ENCODE measurements around the gene ARHGAP6. TPM values are rescaled to one million over a fixed set of nuclear protein-coding genes. Genes with fewer than 3 reads are reported as not detected.

Gene ARHGAP6
- total RNA-seq, 1 experiment from 2014 or later: 0.10 TPM

DNA sequence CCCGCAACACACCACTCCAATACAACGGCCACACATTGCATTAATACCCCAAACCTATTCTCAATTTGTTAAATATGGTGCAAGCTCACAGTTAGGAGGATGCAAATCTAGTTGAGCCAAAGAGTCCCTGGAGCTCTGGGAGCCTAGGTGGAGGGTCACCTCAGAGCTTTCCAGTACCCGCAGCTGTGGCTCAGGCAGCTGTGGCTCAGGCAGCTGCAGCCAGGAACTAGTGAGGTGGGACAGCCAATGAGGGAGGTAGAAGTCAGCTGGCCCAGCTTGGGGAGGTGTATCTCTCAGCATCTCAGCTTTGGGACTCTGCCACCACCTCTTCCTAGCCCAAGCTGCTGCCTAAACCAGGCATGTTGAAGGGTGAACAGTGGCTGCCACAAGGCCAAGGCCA lies 36.7 kb upstream of the ARHGAP6 start:
- H4K20me1 ChIP-seq (ENCODE audit: insufficient read depth): no peaks in the 10 kb centered on the region
- no peak overlapping the region for H3K27ac ChIP-seq (ENCODE audit: low read depth, low read length)
- H2AFZ ChIP-seq (ENCODE audit: low read depth, low read length, poor library complexity, severe bottlenecking): no peak overlapping the region
- H3K9me2 ChIP-seq (ENCODE audit: insufficient read depth): no peaks in the 10 kb centered on the region
- intact Hi-C loops (cut with micrococcal nuclease): no loop called here
- no peaks in the 10 kb centered on the region for H3K79me2 ChIP-seq (ENCODE audit: insufficient read depth, low read length)
- DNase-seq (ENCODE audit: low read depth, low spot score) (no peak), ATAC-seq (no peak)
- H3K4me3 ChIP-seq (replicated peaks in 1 of 2; ENCODE audit: low read depth in 1 of 2, low read length in 2 of 2): no peak overlapping the region
- H3K9me3 ChIP-seq (ENCODE audit: control insufficient read depth in 1 of 2, insufficient read depth in 1 of 2, low read depth in 1 of 2, low read length in 2 of 2): no peaks in the 10 kb centered on the region
- POLR2A ChIA-PET: no interaction called here
- H3K9ac ChIP-seq (ENCODE audit: low read length): no peak overlapping the region
- no peaks in the 10 kb centered on the region for H3K36me3 ChIP-seq (ENCODE audit: control insufficient read depth in 1 of 2, insufficient read depth in 2 of 2, low read length in 2 of 2)
- no peaks in the 10 kb centered on the region for H3K4me1 ChIP-seq (ENCODE audit: control insufficient read depth in 1 of 2, insufficient read depth in 2 of 2, low read length in 2 of 2)
- H3K27me3 ChIP-seq (ENCODE audit: insufficient read depth, low read length): no peaks in the 10 kb centered on the region
- TF ChIP-seq CEBPB (IDR thresholded peaks at IDR 0.05; ENCODE audit: low read depth) (no peak), YY1 (IDR thresholded peaks at IDR 0.05; ENCODE audit: extremely low read depth, insufficient replicate concordance, low read depth, low read length) (no peak)
- TF ChIP-seq, protein P1, sequence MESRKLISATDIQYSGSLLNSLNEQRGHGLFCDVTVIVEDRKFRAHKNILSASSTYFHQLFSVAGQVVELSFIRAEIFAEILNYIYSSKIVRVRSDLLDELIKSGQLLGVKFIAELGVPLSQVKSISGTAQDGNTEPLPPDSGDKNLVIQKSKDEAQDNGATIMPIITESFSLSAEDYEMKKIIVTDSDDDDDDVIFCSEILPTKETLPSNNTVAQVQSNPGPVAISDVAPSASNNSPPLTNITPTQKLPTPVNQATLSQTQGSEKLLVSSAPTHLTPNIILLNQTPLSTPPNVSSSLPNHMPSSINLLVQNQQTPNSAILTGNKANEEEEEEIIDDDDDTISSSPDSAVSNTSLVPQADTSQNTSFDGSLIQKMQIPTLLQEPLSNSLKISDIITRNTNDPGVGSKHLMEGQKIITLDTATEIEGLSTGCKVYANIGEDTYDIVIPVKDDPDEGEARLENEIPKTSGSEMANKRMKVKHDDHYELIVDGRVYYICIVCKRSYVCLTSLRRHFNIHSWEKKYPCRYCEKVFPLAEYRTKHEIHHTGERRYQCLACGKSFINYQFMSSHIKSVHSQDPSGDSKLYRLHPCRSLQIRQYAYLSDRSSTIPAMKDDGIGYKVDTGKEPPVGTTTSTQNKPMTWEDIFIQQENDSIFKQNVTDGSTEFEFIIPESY (IDR thresholded peaks at IDR 0.05; ENCODE audit: extremely low read depth, insufficient replicate concordance, low read length): no peak
- BruUV-seq (replicated peaks): no TSS peak
- RAD21 ChIA-PET (ENCODE audit: low non-redundant PET in 1 of 2, low total read pairs in 2 of 2, uncharacterized antibody in 2 of 2, unreplicated experiment in 2 of 2): no interaction called here
- no peak overlapping the region for H3K4me2 ChIP-seq (ENCODE audit: low read length)
- CTCF ChIA-PET: no interaction called here

- intact Hi-C loops (cut with micrococcal nuclease): no loop called here
- H4K20me1 ChIP-seq (ENCODE audit: insufficient read depth): no peaks in the 10 kb centered on the region
- POLR2A ChIA-PET: no interaction called here
- no peaks in the 10 kb centered on the region for H3K27me3 ChIP-seq (ENCODE audit: insufficient read depth, low read length)
- H3K4me3 ChIP-seq (replicated peaks in 1 of 2; ENCODE audit: low read depth in 1 of 2, low read length in 2 of 2): no peak overlapping the region
- H3K4me1 ChIP-seq (ENCODE audit: control insufficient read depth in 1 of 2, insufficient read depth in 2 of 2, low read length in 2 of 2): no peaks in the 10 kb centered on the region
- H2AFZ ChIP-seq (ENCODE audit: low read depth, low read length, poor library complexity, severe bottlenecking): no peak overlapping the region
- no peak for ATAC-seq
- no peaks in the 10 kb centered on the region for H3K9me2 ChIP-seq (ENCODE audit: insufficient read depth)
- H3K79me2 ChIP-seq (ENCODE audit: insufficient read depth, low read length): no peaks in the 10 kb centered on the region
- H3K27ac ChIP-seq (ENCODE audit: low read depth, low read length): no peak overlapping the region
- RAD21 ChIA-PET (ENCODE audit: low non-redundant PET in 1 of 2, low total read pairs in 2 of 2, uncharacterized antibody in 2 of 2, unreplicated experiment in 2 of 2): no interaction called here
- no peak overlapping the region for H3K4me2 ChIP-seq (ENCODE audit: low read length)
- no peak overlapping the region for H3K9ac ChIP-seq (ENCODE audit: low read length)
- DNase-seq (ENCODE audit: low read depth, low spot score): no peak
- no peaks in the 10 kb centered on the region for H3K9me3 ChIP-seq (ENCODE audit: control insufficient read depth in 1 of 2, insufficient read depth in 1 of 2, low read depth in 1 of 2, low read length in 2 of 2)
- CTCF ChIA-PET: no interaction called here
- no peaks in the 10 kb centered on the region; a peak in 1 of 4 replicates for H3K36me3 ChIP-seq (ENCODE audit: control insufficient read depth in 1 of 2, insufficient read depth in 2 of 2, low read length in 2 of 2)
- BruUV-seq (replicated peaks): no TSS peak
- no peak for TF ChIP-seq YY1 (IDR thresholded peaks at IDR 0.05; ENCODE audit: extremely low read depth, insufficient replicate concordance, low read depth, low read length)
- TF ChIP-seq ATF3 (IDR thresholded peaks at IDR 0.05): no peak
- no peak for TF ChIP-seq CBX3 (IDR thresholded peaks at IDR 0.05; ENCODE audit: low read depth)
- TF ChIP-seq POLR2A (IDR thresholded peaks at IDR 0.05; ENCODE audit: borderline replicate concordance, extremely low read depth, insufficient read depth, insufficient read length): no peak
- TF ChIP-seq POLR2AphosphoS5 (IDR thresholded peaks at IDR 0.05; ENCODE audit: low read depth, low read length): no peak
- TF ChIP-seq, protein P1 (IDR thresholded peaks at IDR 0.05; ENCODE audit: extremely low read depth, insufficient replicate concordance, low read length): no peak
- TF ChIP-seq EZH2 (IDR thresholded peaks at IDR 0.05): no peak
- no peak for TF ChIP-seq SIN3A (IDR thresholded peaks at IDR 0.05; ENCODE audit: low read depth)
- no peak for TF ChIP-seq EGR1 (IDR thresholded peaks at IDR 0.05; ENCODE audit: low read depth)
- TF ChIP-seq SP1 (IDR thresholded peaks at IDR 0.05; ENCODE audit: low read depth): no peak
- TF ChIP-seq JUND (IDR thresholded peaks at IDR 0.05): no peak
- no peak for TF ChIP-seq CEBPB (IDR thresholded peaks at IDR 0.05; ENCODE audit: low read depth)
- TF ChIP-seq, protein P2, sequence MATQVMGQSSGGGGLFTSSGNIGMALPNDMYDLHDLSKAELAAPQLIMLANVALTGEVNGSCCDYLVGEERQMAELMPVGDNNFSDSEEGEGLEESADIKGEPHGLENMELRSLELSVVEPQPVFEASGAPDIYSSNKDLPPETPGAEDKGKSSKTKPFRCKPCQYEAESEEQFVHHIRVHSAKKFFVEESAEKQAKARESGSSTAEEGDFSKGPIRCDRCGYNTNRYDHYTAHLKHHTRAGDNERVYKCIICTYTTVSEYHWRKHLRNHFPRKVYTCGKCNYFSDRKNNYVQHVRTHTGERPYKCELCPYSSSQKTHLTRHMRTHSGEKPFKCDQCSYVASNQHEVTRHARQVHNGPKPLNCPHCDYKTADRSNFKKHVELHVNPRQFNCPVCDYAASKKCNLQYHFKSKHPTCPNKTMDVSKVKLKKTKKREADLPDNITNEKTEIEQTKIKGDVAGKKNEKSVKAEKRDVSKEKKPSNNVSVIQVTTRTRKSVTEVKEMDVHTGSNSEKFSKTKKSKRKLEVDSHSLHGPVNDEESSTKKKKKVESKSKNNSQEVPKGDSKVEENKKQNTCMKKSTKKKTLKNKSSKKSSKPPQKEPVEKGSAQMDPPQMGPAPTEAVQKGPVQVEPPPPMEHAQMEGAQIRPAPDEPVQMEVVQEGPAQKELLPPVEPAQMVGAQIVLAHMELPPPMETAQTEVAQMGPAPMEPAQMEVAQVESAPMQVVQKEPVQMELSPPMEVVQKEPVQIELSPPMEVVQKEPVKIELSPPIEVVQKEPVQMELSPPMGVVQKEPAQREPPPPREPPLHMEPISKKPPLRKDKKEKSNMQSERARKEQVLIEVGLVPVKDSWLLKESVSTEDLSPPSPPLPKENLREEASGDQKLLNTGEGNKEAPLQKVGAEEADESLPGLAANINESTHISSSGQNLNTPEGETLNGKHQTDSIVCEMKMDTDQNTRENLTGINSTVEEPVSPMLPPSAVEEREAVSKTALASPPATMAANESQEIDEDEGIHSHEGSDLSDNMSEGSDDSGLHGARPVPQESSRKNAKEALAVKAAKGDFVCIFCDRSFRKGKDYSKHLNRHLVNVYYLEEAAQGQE (IDR thresholded peaks at IDR 0.05; ENCODE audit: low read depth): no peak
Observed at GRCh38 chrX:11698702-11699101, 33.0 kb upstream of the ARHGAP6 start.

Data from HCT116 (cell line).